SJCRH30 (cell line): ENCODE measurements around the gene FGD2. TPM values are rescaled to one million over a fixed set of nuclear protein-coding genes. Genes with fewer than 3 reads are reported as not detected.
"Not testable (repeated sequence)": the region's sequence is repeated elsewhere in the genome, so short reads cannot be mapped to it uniquely, and the experiment has no call there.

Experiments
- DNase-seq, 2 experiments: peaks; one replicate each; pipeline ENCODE4 v3.0.0-alpha.2; 2015 to 2020
- H3K27ac ChIP-seq: fragments of 250-450 bp; sonication (Bioruptor Pico); 2 replicates; pipeline ENCODE4 v1.5.1; 2020; ENCODE audit warnings: mild to moderate bottlenecking, moderate library complexity
- H3K27me3 ChIP-seq: fragments of 250-450 bp; sonication (Bioruptor Pico); 2 replicates; pipeline ENCODE4 v1.5.1; 2020; ENCODE audit warnings: mild to moderate bottlenecking, moderate library complexity
- H3K36me3 ChIP-seq: fragments of 250-450 bp; sonication (Bioruptor Pico); 2 replicates; pipeline ENCODE4 v1.5.1; 2020; ENCODE audit warnings: mild to moderate bottlenecking, moderate library complexity
- H3K4me1 ChIP-seq: fragments of 250-450 bp; sonication (Bioruptor Pico); 2 replicates; pipeline ENCODE4 v1.5.1; 2020; ENCODE audit warnings: mild to moderate bottlenecking, moderate library complexity
- H3K4me3 ChIP-seq: fragments of 250-450 bp; sonication (Bioruptor Pico); 2 replicates; pipeline ENCODE4 v1.5.1; 2020; ENCODE audit warnings: mild to moderate bottlenecking, moderate library complexity
- H3K9me3 ChIP-seq: fragments of 250-450 bp; sonication (Bioruptor Pico); replicated peaks from 2 replicates; pipeline ENCODE4 v1.5.1; 2020; ENCODE audit warnings: mild to moderate bottlenecking, moderate library complexity
- total RNA-seq: library from RNA; depleted of rRNA; stranded (reverse); fragments of >200 nt; shearing (Covaris generic); gene quantifications from 2 replicates; pipeline ENCODE4 v1.2.3, GENCODE V29; 2014

The FGD2 gene
- total RNA-seq, 1 experiment from 2014 or later: not detected

DNA sequence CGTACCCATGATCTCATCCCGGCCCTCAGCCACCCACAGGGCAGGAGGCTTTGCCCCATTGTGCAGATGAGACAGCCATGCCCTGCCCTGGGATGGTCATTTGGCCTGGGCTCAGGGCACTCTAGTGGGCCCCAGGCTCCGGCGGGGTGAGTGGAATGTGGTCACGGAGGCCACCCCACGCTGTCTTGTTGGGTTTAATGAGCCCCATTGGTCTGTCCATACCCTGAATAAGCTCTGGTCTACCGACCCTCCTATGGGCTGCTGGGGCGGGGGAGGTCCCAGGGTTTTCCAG is 50.6 kb downstream of the FGD2 start:
- H3K27me3 ChIP-seq: no peaks in the 10 kb centered on the region
- no peaks in the 10 kb centered on the region for H3K36me3 ChIP-seq
- no peaks in the 10 kb centered on the region for H3K9me3 ChIP-seq
- no peak for DNase-seq
- peaks cover 14% of the 10 kb centered on the region for H3K4me1 ChIP-seq
- H3K4me3 ChIP-seq: no peak overlapping the region
- no peak overlapping the region for H3K27ac ChIP-seq

GRCh38 chr6:37056439-37057127 is 51.1 kb downstream of the FGD2 start:
- H3K36me3 ChIP-seq: no peaks in the 10 kb centered on the region
- H3K4me1 ChIP-seq: peaks cover 14% of the 10 kb centered on the region
- no peaks in the 10 kb centered on the region for H3K9me3 ChIP-seq
- no peak overlapping the region for H3K4me3 ChIP-seq
- H3K27ac ChIP-seq: no peak overlapping the region
- H3K27me3 ChIP-seq: no peaks in the 10 kb centered on the region
- DNase-seq: no peak

- Histone ChIP-seq H3K27ac (no peak overlapping the region), H3K9me3 (no peaks in the 10 kb centered on the region), H3K27me3 (no peaks in the 10 kb centered on the region), H3K4me3 (no peak overlapping the region), H3K36me3 (no peaks in the 10 kb centered on the region), H3K4me1 (peaks cover 9% of the 10 kb centered on the region; the same call in 1 of the 2 replicates)
- no peak for DNase-seq
Measured at GRCh38 chr6:37057128-37057471, 51.6 kb downstream of the FGD2 start.

GRCh38 chr6:37057678-37058077 is 52.2 kb downstream of the FGD2 start:
- H3K4me3 ChIP-seq: no peak overlapping the region
- no peak for DNase-seq
- H3K36me3 ChIP-seq: no peaks in the 10 kb centered on the region
- peaks cover 7% of the 10 kb centered on the region; the same call in 1 of the 2 replicates for H3K4me1 ChIP-seq
- no peaks in the 10 kb centered on the region for H3K27me3 ChIP-seq
- no peaks in the 10 kb centered on the region for H3K9me3 ChIP-seq
- H3K27ac ChIP-seq: no peak overlapping the region

- no peaks in the 10 kb centered on the region for H3K27me3 ChIP-seq
- peak in 1 of 2 experiments; percentile 23 for DNase-seq
- H3K36me3 ChIP-seq: no peaks in the 10 kb centered on the region
- H3K9me3 ChIP-seq: no peaks in the 10 kb centered on the region
- no peak overlapping the region for H3K4me3 ChIP-seq
- H3K4me1 ChIP-seq: peaks cover 7% of the 10 kb centered on the region; the same call in 1 of the 2 replicates
- H3K27ac ChIP-seq: no peak overlapping the region
Measured at GRCh38 chr6:37058084-37058586, 52.7 kb downstream of the FGD2 start.

DNA sequence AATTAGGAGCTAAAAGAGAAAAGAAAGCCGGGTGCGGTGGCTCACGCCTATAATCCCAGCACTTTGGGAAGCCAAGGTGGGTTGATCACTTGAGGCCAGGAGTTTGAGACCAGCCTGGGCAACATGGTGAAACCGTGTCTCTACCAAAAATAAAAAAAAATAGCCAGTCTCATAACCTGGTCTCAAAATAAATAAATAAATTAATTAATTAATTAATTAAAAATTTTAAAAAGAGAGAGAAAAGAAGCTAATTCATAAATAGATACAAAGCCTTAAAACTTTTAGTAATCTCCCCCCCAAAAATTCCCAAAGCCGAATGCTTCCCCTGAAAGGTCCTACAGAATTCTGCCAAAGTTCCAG is 53.5 kb downstream of the FGD2 start:
- not testable (repeated sequence) for H3K27ac ChIP-seq

GRCh38 chr6:37059344-37060194 is 54.1 kb downstream of the FGD2 start:
- Histone ChIP-seq H3K36me3 (no peaks in the 10 kb centered on the region), H3K4me1 (peaks cover 7% of the 10 kb centered on the region; the same call in 1 of the 2 replicates), H3K27ac (peak overlapping the region; percentile 55), H3K27me3 (no peaks in the 10 kb centered on the region), H3K4me3 (peak overlapping the region; percentile 26), H3K9me3 (no peaks in the 10 kb centered on the region)
- DNase-seq: peak; percentile 77 to 82

More for the DNA sequence above, 53.5 kb downstream of the FGD2 start:
- not testable (repeated sequence) for H3K4me1 ChIP-seq, DNase-seq, H3K4me3 ChIP-seq, H3K9me3 ChIP-seq, H3K36me3 ChIP-seq, H3K27me3 ChIP-seq

GRCh38 chr6:37060195-37060559 is 54.7 kb downstream of the FGD2 start:
- no peak overlapping the region for H3K4me3 ChIP-seq
- no peaks in the 10 kb centered on the region for H3K36me3 ChIP-seq
- no peak overlapping the region for H3K27ac ChIP-seq
- peaks cover 7% of the 10 kb centered on the region; the same call in 1 of the 2 replicates for H3K4me1 ChIP-seq
- DNase-seq: no peak
- H3K9me3 ChIP-seq: no peaks in the 10 kb centered on the region
- H3K27me3 ChIP-seq: no peaks in the 10 kb centered on the region

DNA sequence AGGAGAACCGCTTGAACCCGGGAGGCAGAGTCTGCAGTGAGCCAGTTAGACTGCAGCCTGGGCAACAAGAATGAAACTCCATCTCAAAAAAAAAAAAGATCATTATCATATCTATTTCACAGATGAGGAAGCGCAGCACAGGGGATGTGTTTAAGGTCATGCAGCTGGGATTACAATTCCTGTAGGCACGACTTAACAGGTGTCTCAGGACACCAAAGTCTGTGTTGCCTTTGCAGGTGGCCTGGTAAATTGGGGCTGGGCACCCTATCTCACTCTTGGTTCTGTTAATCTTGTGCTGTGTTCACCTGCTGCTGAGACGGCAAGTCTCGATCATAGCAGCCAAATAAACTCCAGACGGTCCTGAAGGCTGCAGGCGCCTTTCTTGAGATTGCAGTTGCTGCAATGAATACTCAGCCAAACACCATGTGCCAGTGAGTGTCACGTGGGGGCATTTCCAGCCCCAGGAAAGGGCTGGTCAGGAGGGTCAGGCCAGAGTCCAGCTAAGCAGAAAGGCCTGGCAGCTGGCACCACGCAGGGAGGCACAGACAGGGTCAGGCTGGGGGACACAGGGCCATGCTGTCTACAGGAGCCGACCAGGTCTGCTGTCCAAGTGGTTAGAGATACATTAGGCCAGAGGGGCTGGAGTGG is 55.8 kb downstream of the FGD2 start:
- H3K4me1 ChIP-seq: peaks cover 7% of the 10 kb centered on the region; the same call in 1 of the 2 replicates
- H3K27ac ChIP-seq: no peak overlapping the region
- H3K27me3 ChIP-seq: no peaks in the 10 kb centered on the region
- H3K9me3 ChIP-seq: no peaks in the 10 kb centered on the region
- no peak for DNase-seq
- H3K36me3 ChIP-seq: no peaks in the 10 kb centered on the region
- H3K4me3 ChIP-seq: no peak overlapping the region

DNA sequence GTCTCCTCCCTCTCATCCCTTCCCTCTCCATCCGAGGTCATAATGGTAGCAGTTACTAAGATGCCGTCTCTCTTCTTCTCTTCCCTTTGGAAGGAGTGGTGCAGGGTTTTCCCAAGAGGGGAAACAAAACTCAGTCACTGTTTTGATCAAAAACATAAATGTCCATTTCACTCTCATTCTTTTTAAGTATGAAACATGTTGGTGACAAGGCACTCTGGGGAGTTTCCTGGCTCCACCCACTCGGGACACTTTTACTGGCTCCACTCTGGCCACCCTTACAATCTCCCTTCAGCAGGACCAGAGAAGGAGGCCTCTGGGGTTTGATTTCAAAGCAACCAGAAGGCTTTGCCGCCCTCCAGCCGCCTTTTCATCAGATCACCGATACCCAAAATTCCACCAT is 57.0 kb downstream of the FGD2 start:
- H3K9me3 ChIP-seq: no peaks in the 10 kb centered on the region
- no peak overlapping the region for H3K4me3 ChIP-seq
- no peak for DNase-seq
- peaks cover 7% of the 10 kb centered on the region; the same call in 1 of the 2 replicates for H3K4me1 ChIP-seq
- H3K27ac ChIP-seq: no peak overlapping the region
- H3K36me3 ChIP-seq: no peaks in the 10 kb centered on the region
- no peaks in the 10 kb centered on the region for H3K27me3 ChIP-seq

GRCh38 chr6:37068356-37069270 is 63.2 kb downstream of the FGD2 start:
- H3K4me3 ChIP-seq: no peak overlapping the region
- H3K9me3 ChIP-seq: no peaks in the 10 kb centered on the region
- no peaks in the 10 kb centered on the region for H3K27me3 ChIP-seq
- no peak overlapping the region for H3K27ac ChIP-seq
- peaks cover 8% of the 10 kb centered on the region for H3K4me1 ChIP-seq
- no peaks in the 10 kb centered on the region for H3K36me3 ChIP-seq
- peak; percentile 16 to 43 for DNase-seq

- Histone ChIP-seq H3K4me3 (no peak overlapping the region), H3K27me3 (no peaks in the 10 kb centered on the region), H3K27ac (no peak overlapping the region), H3K36me3 (no peaks in the 10 kb centered on the region), H3K9me3 (no peaks in the 10 kb centered on the region), H3K4me1 (peaks cover 8% of the 10 kb centered on the region)
- DNase-seq: no peak
Measured at GRCh38 chr6:37069639-37070038, 64.2 kb downstream of the FGD2 start.

DNA sequence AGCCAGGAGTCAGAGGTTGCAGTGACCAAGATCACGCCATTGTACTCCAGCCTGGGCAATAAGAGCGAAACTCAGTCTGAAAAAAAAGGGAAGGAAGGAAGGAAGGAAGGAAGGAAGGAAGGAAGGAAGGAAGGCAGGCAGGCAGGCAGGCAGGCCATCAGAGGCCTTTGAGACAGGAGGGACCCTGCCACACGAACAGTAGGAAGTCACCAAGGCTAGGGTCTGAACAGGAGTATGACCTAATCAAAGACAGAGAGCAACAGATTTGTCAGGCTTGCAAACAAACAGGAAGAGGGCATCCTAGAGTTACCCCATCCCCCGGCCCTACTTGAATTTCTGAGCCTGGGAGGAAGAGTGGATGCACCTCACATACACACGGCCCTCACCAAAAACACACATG is 67.1 kb downstream of the FGD2 start:
- peaks cover 8% of the 10 kb centered on the region for H3K4me1 ChIP-seq
- DNase-seq: no peak
- peaks cover 4% of the 10 kb centered on the region; the same call in 1 of the 2 replicates for H3K27me3 ChIP-seq
- H3K36me3 ChIP-seq: no peaks in the 10 kb centered on the region
- no peak overlapping the region for H3K27ac ChIP-seq
- no peaks in the 10 kb centered on the region for H3K9me3 ChIP-seq
- no peak overlapping the region for H3K4me3 ChIP-seq

DNA sequence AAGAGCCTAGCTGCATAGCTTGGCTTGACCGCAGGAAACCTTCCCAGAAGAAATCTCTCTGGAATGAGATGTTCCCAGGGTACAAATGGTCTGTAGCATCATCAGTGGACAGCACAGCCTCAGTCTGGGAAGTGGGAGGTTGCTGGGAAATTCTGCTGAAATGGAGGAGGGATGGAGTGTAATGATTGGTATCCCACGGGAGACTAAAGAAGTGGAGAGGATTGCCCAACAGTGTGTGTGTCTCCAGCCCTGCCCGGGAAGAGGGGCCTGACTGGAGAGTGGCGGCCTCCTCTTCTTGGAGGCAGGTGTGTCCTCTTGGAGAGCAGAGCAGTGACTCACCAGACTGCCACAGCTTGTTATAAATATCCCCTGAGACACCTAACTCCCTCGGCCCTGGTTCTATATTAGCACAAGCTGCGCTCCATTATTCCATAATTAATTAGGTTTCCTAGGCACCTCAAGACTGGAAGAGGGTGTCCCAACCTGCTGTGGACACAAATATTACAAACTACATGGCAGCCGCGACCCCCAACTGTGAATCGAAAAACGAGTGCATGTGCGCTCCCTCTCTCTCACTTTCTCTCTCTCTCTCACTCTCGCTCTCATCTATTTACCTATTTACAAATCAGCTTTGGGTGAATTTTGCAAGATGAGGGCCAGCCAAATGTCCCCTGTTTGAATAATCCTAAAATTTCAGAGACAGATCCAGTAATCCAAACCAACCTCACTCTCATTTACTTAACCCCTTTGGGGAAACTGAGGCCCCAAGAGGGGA is 68.8 kb downstream of the FGD2 start:
- no peak overlapping the region for H3K27ac ChIP-seq
- H3K4me1 ChIP-seq: peaks cover 8% of the 10 kb centered on the region; the same call in 1 of the 2 replicates
- H3K36me3 ChIP-seq: no peaks in the 10 kb centered on the region
- DNase-seq: no peak
- peaks cover 9% of the 10 kb centered on the region; the same call in 1 of the 2 replicates for H3K27me3 ChIP-seq
- H3K9me3 ChIP-seq: no peaks in the 10 kb centered on the region
- no peak overlapping the region for H3K4me3 ChIP-seq
